DLD1 (cell line): ENCODE results near the gene KRTAP10-4.
"Not testable (repeated sequence)": the region's sequence is repeated elsewhere in the genome, so short reads cannot be mapped to it uniquely, and the experiment has no call there.

Source experiments
- in situ Hi-C: cut with HindIII; loops from 2 replicates; pipeline ENCODE4 v1.10.0; 2017; ENCODE audit warnings: low sequenced_read_pairs

KRTAP10-4 gene

DNA sequence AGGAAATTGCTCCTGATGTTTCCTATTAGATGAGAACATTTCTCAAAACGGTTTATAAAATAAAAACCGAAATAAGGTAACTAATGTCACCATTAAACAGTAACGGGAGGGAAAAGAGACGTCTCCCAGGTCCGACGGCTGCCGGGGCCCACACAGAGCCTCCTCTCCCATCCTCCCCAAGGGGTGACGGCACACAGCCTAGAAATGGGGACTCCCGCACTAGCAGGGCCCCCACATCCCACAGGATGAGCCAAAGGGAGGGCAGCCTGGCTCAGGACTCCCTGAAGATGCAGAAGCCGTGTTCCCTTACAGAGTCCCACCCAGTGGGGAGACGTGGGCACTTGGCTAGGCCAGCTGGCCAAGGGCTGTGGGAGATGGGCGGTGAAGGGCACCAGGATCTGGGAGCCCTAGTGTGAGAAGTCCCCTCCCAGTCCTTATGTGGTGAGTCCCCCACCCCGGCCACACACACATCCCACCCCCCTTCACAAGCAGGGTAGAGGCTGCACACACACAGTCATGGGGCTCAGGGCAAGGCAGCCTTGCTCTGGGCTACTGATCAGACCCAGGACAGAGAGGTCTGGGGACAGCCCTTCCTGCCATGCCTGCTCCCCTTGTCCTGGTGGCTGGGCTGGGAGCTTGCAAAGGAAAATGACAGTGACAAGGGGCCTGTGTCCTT lies 18.2 kb upstream of the KRTAP10-4 start:
- in situ Hi-C loops, result no loop called here

GRCh38 chr21:44556879-44557278 lies 16.6 kb upstream of the KRTAP10-4 start:
- in situ Hi-C loops, result no loop called here

DNA sequence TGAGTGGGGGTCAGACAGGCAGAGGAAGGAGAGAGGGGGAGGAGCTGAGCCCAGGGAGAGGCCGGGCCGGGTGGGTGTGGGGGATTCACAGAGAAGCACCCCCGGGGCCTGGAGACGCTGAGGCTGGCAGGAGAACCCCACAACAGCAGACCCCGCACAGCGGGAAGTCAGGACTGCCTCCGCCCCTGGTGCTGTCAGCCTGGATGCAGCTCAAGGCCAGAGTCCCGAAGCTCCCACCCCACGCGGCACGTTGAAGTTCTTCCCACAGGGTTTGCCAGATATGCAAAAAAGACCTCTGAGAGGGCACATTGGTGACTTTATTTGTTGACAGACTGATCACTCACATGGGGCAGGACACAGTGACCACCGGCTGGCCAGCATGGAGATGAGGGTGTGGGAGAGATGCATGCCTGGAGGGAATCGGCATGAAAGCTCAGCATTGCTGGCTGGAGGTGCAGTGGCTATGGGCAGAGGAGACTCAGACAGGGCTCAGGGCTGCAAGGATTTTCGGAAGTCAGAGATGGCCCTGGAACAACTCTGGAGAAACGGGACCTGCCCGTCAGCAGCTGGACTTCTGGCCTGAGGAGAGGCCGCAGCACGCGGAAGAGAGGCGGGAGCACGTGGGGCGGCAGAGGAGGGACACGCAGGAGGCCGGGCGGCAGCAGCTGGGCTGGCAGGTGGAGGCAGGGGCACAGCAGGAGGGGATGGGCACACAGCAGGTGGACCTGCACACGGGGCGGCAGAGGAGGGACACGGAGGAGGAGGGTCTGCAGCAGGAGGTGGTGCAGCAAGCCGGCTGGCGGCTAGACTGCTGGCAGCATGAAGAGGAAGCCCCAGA lies 15.8 kb upstream of the KRTAP10-4 start:
- in situ Hi-C loops, result no loop called here

DNA sequence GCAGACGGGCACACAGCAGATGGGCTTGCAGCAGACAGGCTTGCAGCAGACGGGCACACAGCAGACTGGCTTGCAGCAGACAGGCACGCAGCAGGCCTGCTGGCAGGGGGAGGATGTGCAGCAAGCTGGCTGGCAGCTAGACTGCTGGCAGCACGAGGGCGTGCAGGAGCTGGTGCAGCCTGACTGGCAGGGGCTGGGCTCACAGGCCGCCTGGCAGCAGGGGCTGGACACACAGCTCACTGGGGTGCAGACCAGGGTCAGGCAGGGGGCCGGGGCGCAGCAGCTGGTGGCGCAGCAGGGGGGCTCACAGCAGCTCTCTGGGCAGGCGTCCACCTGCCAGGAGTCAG lies 15.2 kb upstream of the KRTAP10-4 start:
- in situ Hi-C loops, result not testable (repeated sequence)

GRCh38 chr21:44558695-44559094 lies 14.8 kb upstream of the KRTAP10-4 start, which contains the start of gene KRTAP10-3:
KRTAP10-3 (minus strand) TSS chr21:44558795; CDS start chr21:44558715, 80 bp downstream.
- in situ Hi-C loops, result no loop called here

- in situ Hi-C loops, result no loop called here
Observed at GRCh38 chr21:44564099-44564498, 9.4 kb upstream of the KRTAP10-4 start.

DNA sequence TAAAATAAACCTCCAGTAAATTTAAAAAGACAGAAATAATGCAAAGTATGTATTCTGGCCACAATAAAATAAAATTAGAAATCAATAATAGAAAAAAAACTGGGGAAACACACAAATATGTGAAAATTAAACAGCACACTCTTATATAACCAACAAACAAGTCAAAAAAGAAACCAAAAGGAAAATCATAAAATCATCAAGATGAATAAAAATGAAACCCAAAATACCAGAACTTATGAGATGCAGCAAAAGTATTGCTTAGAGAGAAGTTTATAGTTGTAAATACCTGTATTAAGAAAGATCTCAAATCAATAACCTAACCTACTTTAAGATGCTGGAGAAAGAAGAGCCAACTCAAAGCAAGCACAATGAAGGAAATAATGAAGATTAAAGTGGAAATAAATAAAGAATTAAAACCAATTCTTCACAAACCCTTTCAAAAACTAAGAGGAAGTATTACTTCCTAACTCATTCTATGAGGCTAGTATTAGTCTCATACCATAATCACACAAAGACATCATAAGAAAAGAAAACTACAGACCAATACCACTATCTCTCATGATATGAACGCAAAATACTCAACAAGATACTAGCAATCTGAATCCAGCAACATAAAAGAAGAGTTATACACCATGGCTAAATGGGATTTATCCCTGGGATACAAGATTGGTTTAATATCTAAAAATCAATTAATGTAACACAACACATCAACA lies 8.5 kb upstream of the KRTAP10-4 start:
- in situ Hi-C loops, result no loop called here

DNA sequence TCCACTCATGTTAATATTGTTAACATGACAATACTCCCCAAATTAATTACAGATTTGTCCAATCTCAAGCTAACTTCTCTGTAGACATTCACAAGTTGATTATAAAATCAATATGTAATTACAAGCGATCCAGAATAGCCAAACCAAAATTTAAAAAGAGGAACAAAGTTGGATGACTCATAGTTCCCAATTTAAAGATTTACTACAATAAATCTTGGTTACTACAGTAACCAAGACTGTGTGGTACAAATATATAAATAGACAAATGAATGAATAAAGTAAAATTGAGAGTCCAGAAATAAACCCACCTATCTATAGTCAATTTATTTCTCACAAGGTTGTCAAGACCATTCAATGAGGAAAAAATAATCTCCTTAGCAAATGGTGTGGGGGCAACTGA lies 7.1 kb upstream of the KRTAP10-4 start:
- in situ Hi-C loops, result no loop called here

DNA sequence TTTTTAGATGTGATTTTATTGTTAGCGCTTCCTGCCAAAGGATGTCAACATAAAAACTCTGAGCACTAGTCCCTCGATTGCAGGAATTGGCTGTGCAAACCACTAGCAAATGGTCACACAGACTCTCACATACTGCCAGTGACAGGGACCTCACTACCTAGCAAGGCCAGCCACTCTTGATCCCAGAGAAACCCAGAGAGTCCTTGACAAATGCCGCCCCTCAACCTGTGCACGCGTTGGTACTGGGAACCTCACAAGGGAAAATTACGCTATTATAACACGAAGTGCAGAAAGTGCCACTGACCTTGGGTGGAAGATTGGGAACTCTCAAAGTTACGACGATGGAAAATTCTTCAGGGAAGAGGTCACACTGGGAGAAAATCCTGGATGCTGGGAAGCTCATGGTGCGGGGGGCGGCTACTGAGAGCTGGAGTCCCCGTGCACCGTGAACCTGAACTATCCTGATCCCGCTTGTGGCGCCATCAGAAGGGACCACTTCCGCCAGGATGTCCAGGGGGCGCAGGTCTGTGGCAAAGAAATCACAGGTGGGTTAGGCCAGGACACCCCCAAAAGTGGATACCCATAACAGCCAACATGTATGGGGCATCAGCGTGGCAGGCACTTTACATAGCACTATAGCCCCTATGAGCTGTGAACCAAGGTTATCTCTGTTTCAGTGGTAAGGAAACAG lies 5.9 kb upstream of the KRTAP10-4 start:
- in situ Hi-C loops, result no loop called here

DNA sequence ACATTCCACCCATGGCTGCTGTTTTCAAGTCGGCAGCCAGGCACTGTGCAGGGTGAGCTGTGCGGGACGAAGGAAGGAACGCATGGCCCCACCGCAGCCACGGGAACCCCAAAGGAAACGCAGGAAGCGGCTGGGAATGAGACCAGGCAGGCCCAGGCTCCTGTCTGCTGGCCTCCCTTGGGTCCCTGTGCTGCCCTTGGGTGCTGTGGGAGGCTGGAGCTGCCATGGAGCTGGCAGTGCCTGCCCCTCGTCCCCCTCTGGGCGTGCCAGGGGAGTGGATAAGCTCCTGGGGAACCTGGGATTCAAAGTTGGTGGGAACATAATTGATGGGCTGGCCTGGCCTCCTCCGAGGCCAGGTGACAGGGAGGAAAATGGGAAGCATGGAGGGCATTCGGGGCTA lies 5.3 kb upstream of the KRTAP10-4 start:
- in situ Hi-C loops, result no loop called here

GRCh38 chr21:44568667-44569556 lies 4.6 kb upstream of the KRTAP10-4 start:
- in situ Hi-C loops, result no loop called here

- in situ Hi-C loops, result no loop called here
Observed at GRCh38 chr21:44569861-44570517, 3.5 kb upstream of the KRTAP10-4 start.

DNA sequence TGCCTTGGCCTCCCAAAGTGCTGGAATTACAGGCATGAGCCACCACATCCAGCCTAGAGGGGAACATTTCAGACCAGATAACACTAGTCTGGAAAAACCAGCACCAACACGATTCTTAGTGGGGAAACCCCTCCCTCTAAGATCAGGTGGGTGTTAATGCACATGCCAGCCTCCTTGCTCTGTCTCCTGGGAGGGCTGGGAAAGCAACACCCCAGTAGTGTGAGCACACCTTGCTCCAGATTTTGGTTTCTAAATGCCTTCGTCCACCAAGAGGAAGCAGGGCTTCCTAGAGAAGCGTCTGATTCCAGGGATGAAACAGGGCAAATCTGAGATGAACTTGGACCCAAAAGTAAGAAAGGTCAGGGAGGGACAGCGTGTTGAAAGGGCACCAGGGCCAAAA lies 2.2 kb upstream of the KRTAP10-4 start:
- in situ Hi-C loops, result no loop called here

- in situ Hi-C loops, result no loop called here
Observed at GRCh38 chr21:44571844-44572782, 1.4 kb upstream of the KRTAP10-4 start.

GRCh38 chr21:44572959-44573583 lies 458 bp upstream of the KRTAP10-4 start:
- in situ Hi-C loops, result no loop called here

DNA sequence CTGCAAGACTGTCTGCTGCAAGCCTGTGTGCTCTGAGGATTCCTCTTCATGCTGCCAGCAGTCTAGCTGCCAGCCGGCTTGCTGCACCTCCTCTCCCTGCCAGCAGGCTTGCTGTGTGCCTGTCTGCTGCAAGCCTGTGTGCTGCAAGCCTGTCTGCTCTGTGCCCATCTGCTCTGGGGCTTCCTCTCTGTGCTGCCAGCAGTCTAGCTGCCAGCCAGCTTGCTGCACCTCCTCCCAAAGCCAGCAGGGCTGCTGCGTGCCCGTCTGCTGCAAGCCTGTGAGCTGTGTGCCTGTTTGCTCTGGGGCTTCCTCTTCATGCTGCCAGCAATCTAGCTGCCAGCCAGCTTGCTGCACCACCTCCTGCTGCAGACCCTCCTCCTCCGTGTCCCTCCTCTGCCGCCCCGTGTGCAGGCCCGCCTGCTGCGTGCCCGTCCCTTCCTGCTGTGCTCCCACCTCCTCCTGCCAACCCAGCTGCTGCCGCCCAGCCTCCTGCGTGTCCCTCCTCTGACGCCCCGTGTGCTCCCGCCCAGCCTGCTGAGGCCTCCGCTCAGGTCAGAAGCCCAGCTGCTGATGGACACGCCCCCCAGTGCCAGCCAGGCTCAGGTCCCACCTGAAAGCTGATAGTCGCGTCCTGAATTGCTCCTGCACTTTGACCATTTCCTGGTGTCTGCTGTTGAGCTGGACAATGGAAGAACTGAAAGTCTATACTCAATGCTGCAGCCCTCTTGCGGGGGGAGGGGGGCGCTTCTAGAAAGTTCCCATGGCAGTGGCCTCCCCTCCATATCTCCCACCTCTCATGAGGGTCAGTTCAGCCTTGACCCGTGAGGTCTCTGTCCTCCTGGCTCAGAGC lies 1.2 kb downstream of the KRTAP10-4 start:
- in situ Hi-C loops, result no loop called here
